Measurements from ENCODE around the gene SP140.

GRCh38 chr2:230295192-230295591 lies 69.7 kb downstream of the SP140 start:
- TF ChIP-seq CTCF (IDR thresholded peaks at IDR 0.05) (no peak), REST (IDR thresholded peaks at IDR 0.05; ENCODE audit: insufficient read depth in 1 of 2, low read depth in 2 of 2, low read length in 1 of 2) (no peak), TCF7L2 (IDR thresholded peaks at IDR 0.05; ENCODE audit: low read depth, low read length) (no peak), POLR2AphosphoS5 (IDR thresholded peaks at IDR 0.05; ENCODE audit: low read depth, low read length) (no peak), SIN3A (IDR thresholded peaks at IDR 0.05; ENCODE audit: borderline replicate concordance, insufficient read depth, low read depth, low read length) (no peak)
